Aorta (tissue), 5 donors: Measurements from ENCODE around the gene MRLN. TPM values are rescaled to one million over a fixed set of nuclear protein-coding genes. Genes with fewer than 3 reads are reported as not detected.
"Not testable (repeated sequence)": the region's sequence is repeated elsewhere in the genome, so short reads cannot be mapped to it uniquely, and the experiment has no call there.

Experiments
- ATAC-seq: fragments of 200-7000 bp; cut with Tn5 transposase; one replicate; pipeline ENCODE4 v1.9.1; 2022; ENCODE audit warnings: moderate library complexity; ENCODE audit not compliant: low FRiP score
- DNase-seq, 2 donors: peaks; one replicate each; pipeline ENCODE4 v3.0.0-alpha.2; 2020
- H3K27ac ChIP-seq, 2 donors: one replicate each; pipeline ENCODE4 v1.5.1; 2013; ENCODE audit warnings: low read length in 2 of 2, mild to moderate bottlenecking in 2 of 2, moderate library complexity in 2 of 2, control low read depth in 1 of 2, inconsistent platforms in 1 of 2, low read depth in 1 of 2
- H3K27me3 ChIP-seq, 2 donors: one replicate each; pipeline ENCODE4 v1.6.1; 2013; ENCODE audit warnings: control low read depth in 1 of 2, low read length in 1 of 2, mild to moderate bottlenecking in 1 of 2, moderate library complexity in 1 of 2; ENCODE audit not compliant: insufficient read depth in 2 of 2, control insufficient read depth in 1 of 2
- H3K36me3 ChIP-seq, 2 donors: one replicate each; pipeline ENCODE4 v1.6.1; 2013; ENCODE audit warnings: control low read depth in 1 of 2, low read length in 1 of 2, mild to moderate bottlenecking in 1 of 2; ENCODE audit not compliant: insufficient read depth in 2 of 2, control insufficient read depth in 1 of 2
- H3K4me1 ChIP-seq, 2 donors: one replicate each; pipeline ENCODE4 v1.6.1; 2013; ENCODE audit warnings: low read length in 2 of 2, control low read depth in 1 of 2, mild to moderate bottlenecking in 1 of 2, moderate library complexity in 1 of 2; ENCODE audit not compliant: insufficient read depth in 2 of 2, control insufficient read depth in 1 of 2
- H3K4me3 ChIP-seq, 2 donors: one replicate each; pipeline ENCODE4 v1.5.1; 2013; ENCODE audit warnings: low read length in 2 of 2, control low read depth in 1 of 2, mild to moderate bottlenecking in 1 of 2
- H3K9me3 ChIP-seq: one replicate; pipeline ENCODE4 v1.6.1; 2013; ENCODE audit warnings: mild to moderate bottlenecking, low read length; ENCODE audit not compliant: control insufficient read depth
- WGBS, 2 donors: extraction: QIAGEN DNeasy Blood & Tissue Kit; methylation state at CpG; one replicate each; pipeline ENCODE4 v1.1.7; 2013; 5-methylcytosine and 5-hydroxymethylcytosine counted together
- intact Hi-C, 2 donors: fragments of 100-400 bp; cut with DNase I; formaldehyde crosslinking; loops; one replicate each; pipeline versions ENCODE4 v1.14.2 to v1.15.0; 2022
- polyA plus RNA-seq, 2 donors: library from polyadenylated mRNA; stranded (reverse); fragments of 200-250 nt; gene quantifications; one replicate each; pipeline ENCODE4 v1.2.3, GENCODE V29; 2013
- total RNA-seq, 2 donors: library from RNA; stranded (reverse); fragmentation: NEBNext Ultra II Directional; extraction: Animal tissue kit (Norgen Biotek cat#: 25700); gene quantifications; one replicate each; pipeline ENCODE4 v1.2.1, GENCODE V29; 2021
- donor health status: healthy with polysubstance abuse.
- donor health status: Bipolar disorder and iron deficiency.
- donor health status: DM: no; HTN: no; CAD: no.
- donor health status: DM: no; HTN: no; CAD: no.
- donor health status: DM: yes; HTN: yes; CAD: no.

The MRLN gene
- total and polyA plus RNA-seq, 4 donors: 0.65 TPM; not detected in 3

DNA sequence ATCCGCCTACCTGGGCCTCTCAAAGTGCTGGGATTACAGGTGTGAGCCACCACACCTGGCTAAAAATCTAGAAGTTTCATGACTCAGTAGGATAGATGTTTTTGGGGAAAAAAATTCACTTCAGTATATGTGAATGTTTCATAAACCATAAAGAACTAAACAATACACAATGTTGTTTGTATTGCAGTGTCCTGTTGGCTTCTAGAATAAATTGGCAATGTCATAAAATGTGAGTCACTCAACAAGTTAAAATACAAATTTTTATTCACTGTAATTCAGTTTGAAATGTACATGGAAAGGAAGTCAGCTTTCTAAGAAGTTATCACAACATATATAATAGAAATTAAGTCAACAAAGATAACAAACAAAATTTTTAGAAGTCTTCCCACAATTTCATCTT is 16.5 kb downstream of the MRLN start:
- Histone ChIP-seq H3K27ac (no peak overlapping the region), H3K36me3 (no peaks in the 10 kb centered on the region), H3K4me1 (no peaks in the 10 kb centered on the region), H3K4me3 (no peak overlapping the region), H3K27me3 (no peaks in the 10 kb centered on the region), H3K9me3 (no peaks in the 10 kb centered on the region)
- ATAC-seq (no peak), DNase-seq (no peak)
- intact Hi-C loops: no loop called here
- 95 to 97% methylated on average over 1 of the region's 1 CpG for WGBS, 2 donors

DNA sequence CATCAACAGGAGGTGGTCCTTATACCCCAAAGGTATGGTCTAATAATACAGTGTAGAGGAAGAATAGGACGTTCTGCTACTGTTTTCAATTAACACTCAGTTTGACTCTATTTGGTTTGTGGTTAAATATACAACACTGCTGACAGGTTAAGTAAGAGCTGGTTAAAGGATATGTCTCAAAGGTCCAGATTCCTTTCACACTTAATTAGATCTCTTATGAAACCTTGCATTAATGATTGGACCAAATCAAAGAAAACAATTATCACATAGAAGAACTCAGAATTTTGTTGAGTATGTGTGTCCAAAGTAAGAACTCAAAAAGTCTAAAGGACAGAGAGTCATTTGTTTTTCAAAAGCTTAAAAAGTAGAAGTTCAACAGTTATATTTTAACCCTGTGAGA is 18.0 kb downstream of the MRLN start:
- intact Hi-C loops: no loop called here
- no peaks in the 10 kb centered on the region for H3K9me3 ChIP-seq
- no peaks in the 10 kb centered on the region for H3K27me3 ChIP-seq
- WGBS, 2 donors: 48 to 54% methylated on average over 1 of the region's 1 CpG
- no peak for DNase-seq
- no peak overlapping the region for H3K27ac ChIP-seq
- H3K4me3 ChIP-seq: no peak overlapping the region
- H3K36me3 ChIP-seq: no peaks in the 10 kb centered on the region
- H3K4me1 ChIP-seq: no peaks in the 10 kb centered on the region
- ATAC-seq: no peak

DNA sequence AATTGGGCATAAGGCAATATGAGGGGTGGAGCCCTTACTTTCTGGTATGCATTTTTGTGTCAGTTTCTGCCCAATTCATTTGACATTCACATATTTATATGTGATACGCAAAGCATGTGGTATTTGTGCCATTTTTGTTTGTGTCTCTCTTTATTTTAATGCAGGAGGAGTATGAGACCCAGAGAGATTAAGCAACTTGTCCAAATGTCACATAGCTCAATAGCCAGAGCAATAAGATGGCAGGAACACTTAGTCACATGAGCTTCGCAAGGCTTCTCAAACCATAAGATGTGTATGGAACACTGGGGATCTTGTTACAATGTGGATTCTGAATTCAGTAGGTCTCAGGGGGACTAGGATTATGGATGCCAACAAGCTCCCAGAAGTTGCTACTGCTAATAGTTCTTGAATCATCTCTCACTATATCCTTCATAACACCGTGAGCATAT is 19.2 kb downstream of the MRLN start:
- H3K27me3 ChIP-seq: no peaks in the 10 kb centered on the region
- DNase-seq (no peak), ATAC-seq (no peak)
- intact Hi-C loops: no loop called here
- no peaks in the 10 kb centered on the region for H3K36me3 ChIP-seq
- no peak overlapping the region for H3K4me3 ChIP-seq
- H3K4me1 ChIP-seq: no peaks in the 10 kb centered on the region
- no peak overlapping the region for H3K27ac ChIP-seq
- H3K9me3 ChIP-seq: no peaks in the 10 kb centered on the region
- 81 to 97% methylated on average over 3 of the region's 3 CpGs for WGBS, 2 donors

DNA sequence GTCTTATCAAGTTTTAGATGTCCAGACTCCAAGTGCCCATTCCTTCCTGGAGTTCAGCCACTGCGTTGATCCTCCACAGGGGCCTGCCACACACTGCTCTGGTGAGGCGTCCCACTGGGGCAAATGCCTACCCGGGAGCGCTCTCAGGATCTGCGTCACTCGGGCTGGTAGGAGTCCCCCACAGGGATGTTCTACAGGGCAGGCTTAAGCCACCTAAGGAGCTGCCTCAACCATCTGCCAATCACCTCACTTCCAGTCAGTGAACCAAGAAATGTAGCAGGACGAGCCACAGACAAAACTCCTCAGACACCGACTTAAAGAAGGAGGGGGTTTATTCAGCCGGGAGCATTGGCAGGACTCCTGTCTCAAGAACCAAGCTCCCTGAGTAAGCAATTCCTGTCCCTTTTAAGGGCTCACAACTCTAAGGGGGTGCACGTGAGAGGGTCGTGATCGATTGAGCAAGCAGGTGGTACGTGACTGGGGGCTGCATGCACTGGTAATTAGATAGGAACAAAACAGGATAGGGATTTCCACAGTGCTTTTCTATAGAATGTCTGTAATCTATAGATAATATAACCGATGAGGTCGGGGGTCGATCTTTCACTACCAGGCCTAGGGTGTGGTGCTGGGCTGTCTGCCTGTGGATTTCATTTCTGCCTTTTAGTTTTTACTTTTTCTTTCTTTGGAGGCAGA is 19.8 kb downstream of the MRLN start:
- H3K36me3 ChIP-seq, ATAC-seq, DNase-seq, H3K27ac ChIP-seq, intact Hi-C loops, H3K27me3 ChIP-seq, H3K9me3 ChIP-seq, H3K4me3 ChIP-seq, H3K4me1 ChIP-seq: not testable (repeated sequence)
- WGBS, 2 donors: 96 to 97% methylated on average over 16 of the region's 16 CpGs

DNA sequence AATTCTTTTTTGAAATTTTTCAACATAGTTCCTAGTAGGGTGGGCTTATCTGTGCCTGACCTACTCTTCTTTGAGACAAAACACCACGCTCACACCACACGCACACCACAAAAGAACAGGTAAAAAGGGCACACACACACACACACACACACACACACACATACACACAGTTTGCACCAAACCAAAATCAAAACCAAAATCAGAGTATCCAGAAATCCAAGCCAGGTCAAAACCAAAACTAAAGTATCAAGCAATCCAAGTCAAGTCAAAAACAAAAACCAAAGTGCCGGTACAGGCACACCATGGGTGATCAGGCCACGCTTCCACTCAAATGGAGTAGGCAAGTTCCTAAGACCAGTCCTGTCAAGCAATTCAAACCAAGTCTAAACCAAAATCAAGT is 20.4 kb downstream of the MRLN start:
- H3K9me3 ChIP-seq, DNase-seq, H3K36me3 ChIP-seq, ATAC-seq, H3K27me3 ChIP-seq, H3K4me3 ChIP-seq, intact Hi-C loops, H3K4me1 ChIP-seq, H3K27ac ChIP-seq: not testable (repeated sequence)
- WGBS, 2 donors: 94 to 95% methylated on average over 4 of the region's 4 CpGs

DNA sequence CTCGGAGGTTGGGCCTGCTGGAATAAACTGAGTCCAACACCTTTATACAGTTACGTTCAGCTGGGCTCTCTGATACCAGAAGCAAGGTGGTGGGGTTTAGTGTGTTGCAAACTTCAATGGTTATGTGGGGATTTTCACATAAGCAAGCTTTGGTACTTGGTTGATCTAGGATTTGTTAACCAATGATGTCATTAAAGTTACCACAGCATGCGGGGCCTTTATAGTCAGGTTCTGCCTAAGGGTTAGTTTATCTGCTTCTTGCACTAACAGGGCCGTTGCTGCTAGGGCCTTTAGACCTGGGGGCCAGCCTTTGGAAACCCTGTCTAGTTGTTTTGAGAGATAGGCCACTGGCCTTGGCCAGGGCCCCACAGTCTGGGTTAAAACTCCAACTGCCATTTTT is 24.1 kb downstream of the MRLN start:
- H3K4me1 ChIP-seq, intact Hi-C loops, H3K27me3 ChIP-seq, H3K4me3 ChIP-seq, ATAC-seq, H3K9me3 ChIP-seq, H3K36me3 ChIP-seq, DNase-seq, H3K27ac ChIP-seq: not testable (repeated sequence)
- 93 to 98% methylated on average over 4 of the region's 4 CpGs for WGBS, 2 donors

DNA sequence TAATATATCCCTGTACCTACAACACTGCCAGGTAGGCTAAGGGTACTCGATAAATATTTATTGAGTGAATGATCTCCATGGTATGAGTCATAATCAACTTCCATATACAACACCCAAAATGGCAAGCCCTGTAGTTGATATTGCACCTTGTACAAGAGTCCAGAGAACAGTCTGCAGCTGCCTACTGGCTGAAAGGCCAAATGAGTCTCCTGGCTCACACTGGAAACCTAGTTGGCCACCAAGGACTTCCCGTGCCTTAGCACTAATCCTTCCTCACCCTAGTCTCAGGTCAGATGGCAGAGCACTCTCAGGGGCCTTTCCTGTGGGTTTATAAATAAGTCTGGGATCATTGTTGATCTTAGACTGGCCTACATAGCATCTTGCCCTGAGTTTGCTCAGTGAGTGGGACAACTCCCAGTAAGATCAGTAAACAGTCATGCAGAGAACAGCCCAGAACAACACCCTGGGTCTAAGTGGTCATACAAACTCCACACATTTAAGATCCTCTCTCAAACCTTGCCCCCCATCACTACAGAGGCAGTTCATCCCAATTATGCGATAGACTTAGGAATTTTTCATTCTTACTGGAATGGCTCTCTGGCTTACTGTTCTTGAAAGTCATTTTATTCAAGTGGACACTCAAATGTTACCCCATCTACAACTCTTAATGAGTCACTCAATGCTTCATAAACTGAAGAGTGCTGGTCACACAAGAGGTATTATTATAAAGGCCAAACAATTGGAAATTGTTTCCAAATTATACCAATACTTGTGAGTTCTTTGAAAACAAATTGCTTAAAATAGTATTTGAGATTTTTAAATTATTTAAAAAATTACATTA is 28.9 kb downstream of the MRLN start:
- Histone ChIP-seq H3K36me3 (no peaks in the 10 kb centered on the region), H3K9me3 (no peaks in the 10 kb centered on the region), H3K4me1 (peaks cover 0 to 2% of the 10 kb centered on the region in 2 donors), H3K27me3 (no peaks in the 10 kb centered on the region), H3K27ac (no peak overlapping the region), H3K4me3 (no peak overlapping the region)
- WGBS, 2 donors: 76 to 85% methylated on average over 3 of the region's 3 CpGs
- ATAC-seq (no peak), DNase-seq (no peak)
- intact Hi-C loops: no loop called here

DNA sequence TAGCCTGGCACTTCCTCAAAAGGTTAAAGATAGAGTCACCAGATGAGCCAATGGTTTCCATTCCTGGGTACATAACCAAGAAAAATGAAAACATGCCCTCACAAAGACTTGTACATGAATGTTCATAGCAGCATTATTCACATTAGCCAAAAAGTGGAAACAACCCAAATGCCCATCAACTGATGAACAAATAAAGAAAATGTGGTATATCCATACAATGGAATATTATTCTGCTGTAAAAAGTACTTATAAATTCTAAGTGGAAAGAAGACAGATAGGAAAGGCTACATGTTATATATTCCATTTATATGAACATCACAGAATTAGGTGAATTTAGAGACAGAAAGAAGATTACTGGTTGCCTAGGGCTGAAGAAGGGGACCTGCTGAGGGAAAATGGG is 32.9 kb downstream of the MRLN start:
- ATAC-seq (no peak), DNase-seq (no peak)
- no peak overlapping the region for H3K27ac ChIP-seq

DNA sequence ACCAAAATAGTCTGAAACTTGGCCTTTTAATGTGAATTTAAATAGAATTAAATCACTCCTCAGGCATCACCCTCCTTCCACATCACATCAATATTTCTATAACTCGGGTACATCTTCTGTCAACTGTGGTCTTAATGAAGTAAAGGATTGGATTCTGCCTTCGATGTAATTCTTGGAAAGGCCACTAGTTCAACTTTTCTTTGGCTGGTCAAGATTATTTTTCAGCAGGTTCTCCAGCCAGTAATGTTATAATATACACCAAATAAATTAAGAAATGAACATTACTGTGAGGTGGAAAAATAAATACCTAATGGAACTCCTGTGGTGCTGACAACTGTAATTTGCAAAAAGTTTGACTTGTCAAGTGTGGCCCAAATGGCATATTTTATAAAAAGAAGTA is 33.9 kb downstream of the MRLN start:
- intact Hi-C loops: no loop called here
- peaks cover 0 to 2% of the 10 kb centered on the region in 2 donors for H3K4me1 ChIP-seq
- 8 to 13% methylated on average over 2 of the region's 2 CpGs for WGBS, 2 donors
- H3K36me3 ChIP-seq: no peaks in the 10 kb centered on the region
- H3K27me3 ChIP-seq: no peaks in the 10 kb centered on the region
- H3K27ac ChIP-seq: no peak overlapping the region
- ATAC-seq (no peak), DNase-seq (no peak)
- no peak overlapping the region for H3K4me3 ChIP-seq
- H3K9me3 ChIP-seq: no peaks in the 10 kb centered on the region

More for the DNA sequence above, 32.9 kb downstream of the MRLN start:
- no peaks in the 10 kb centered on the region for H3K27me3 ChIP-seq
- H3K36me3 ChIP-seq: no peaks in the 10 kb centered on the region
- no peak overlapping the region for H3K4me3 ChIP-seq
- H3K4me1 ChIP-seq: peaks cover 0 to 2% of the 10 kb centered on the region in 2 donors
- intact Hi-C loops: no loop called here
- H3K9me3 ChIP-seq: no peaks in the 10 kb centered on the region
